ENCODE measurements around the gene SDS.

Gene SDS

GRCh38 chr12:113391650-113392337 lies 11.9 kb downstream of the SDS start:
- H3K4me3 ChIP-seq (replicated peaks; ENCODE audit: low read depth, low read length) = no peak overlapping the region
- H3K36me3 ChIP-seq (ENCODE audit: control insufficient read depth, insufficient read depth, low read length) = peaks cover 2% of the 10 kb centered on the region
- H3K27me3 ChIP-seq (replicated peaks; ENCODE audit: control insufficient read depth, insufficient read depth, low read length) = no peaks in the 10 kb centered on the region
- TF ChIP-seq CTCF (IDR thresholded peaks at IDR 0.05; ENCODE audit: insufficient read depth, low read length, poor library complexity, severe bottlenecking) = no peak
- DNase-seq (ENCODE audit: extremely low read depth, insufficient read length) = no peak

GRCh38 chr12:113391145-113391544 lies 12.5 kb downstream of the SDS start:
- TF ChIP-seq CTCF (IDR thresholded peaks at IDR 0.05; ENCODE audit: insufficient read depth, low read length, poor library complexity, severe bottlenecking) = no peak
- Histone ChIP-seq H3K27me3 (replicated peaks; ENCODE audit: control insufficient read depth, insufficient read depth, low read length) (no peaks in the 10 kb centered on the region), H3K36me3 (ENCODE audit: control insufficient read depth, insufficient read depth, low read length) (peaks cover 2% of the 10 kb centered on the region), H3K4me3 (replicated peaks; ENCODE audit: low read depth, low read length) (no peak overlapping the region)
- DNase-seq (ENCODE audit: extremely low read depth, insufficient read length) = no peak

GRCh38 chr12:113390064-113391043 lies 13.3 kb downstream of the SDS start:
- no peak for DNase-seq (ENCODE audit: extremely low read depth, insufficient read length)

GRCh38 chr12:113388351-113388750 lies 15.3 kb downstream of the SDS start:
- Histone ChIP-seq H3K4me3 (replicated peaks; ENCODE audit: low read depth, low read length) (no peak overlapping the region), H3K36me3 (ENCODE audit: control insufficient read depth, insufficient read depth, low read length) (peaks cover 2% of the 10 kb centered on the region), H3K27me3 (replicated peaks; ENCODE audit: control insufficient read depth, insufficient read depth, low read length) (no peaks in the 10 kb centered on the region)
- no peak for TF ChIP-seq CTCF (IDR thresholded peaks at IDR 0.05; ENCODE audit: insufficient read depth, low read length, poor library complexity, severe bottlenecking)
- no peak for DNase-seq (ENCODE audit: extremely low read depth, insufficient read length)

More at GRCh38 chr12:113390064-113391043, 13.3 kb downstream of the SDS start:
- TF ChIP-seq CTCF (IDR thresholded peaks at IDR 0.05; ENCODE audit: insufficient read depth, low read length, poor library complexity, severe bottlenecking) = no peak
- peaks cover 2% of the 10 kb centered on the region for H3K36me3 ChIP-seq (ENCODE audit: control insufficient read depth, insufficient read depth, low read length)
- no peaks in the 10 kb centered on the region for H3K27me3 ChIP-seq (replicated peaks; ENCODE audit: control insufficient read depth, insufficient read depth, low read length)
- H3K4me3 ChIP-seq (replicated peaks; ENCODE audit: low read depth, low read length) = no peak overlapping the region

- no peak for TF ChIP-seq CTCF (IDR thresholded peaks at IDR 0.05; ENCODE audit: insufficient read depth, low read length, poor library complexity, severe bottlenecking)
- DNase-seq (ENCODE audit: extremely low read depth, insufficient read length) = no peak
- Histone ChIP-seq H3K36me3 (ENCODE audit: control insufficient read depth, insufficient read depth, low read length) (peaks cover 2% of the 10 kb centered on the region), H3K27me3 (replicated peaks; ENCODE audit: control insufficient read depth, insufficient read depth, low read length) (no peaks in the 10 kb centered on the region), H3K4me3 (replicated peaks; ENCODE audit: low read depth, low read length) (no peak overlapping the region)
Measured at GRCh38 chr12:113387631-113388030, 16.1 kb downstream of the SDS start.
